ENCODE measurements around the gene MAP1B. TPM values are rescaled to one million over a fixed set of nuclear protein-coding genes. Genes with fewer than 3 reads are reported as not detected.

MAP1B gene
- total RNA-seq, 1 donor from 2014 or later, result 61.0 TPM

DNA sequence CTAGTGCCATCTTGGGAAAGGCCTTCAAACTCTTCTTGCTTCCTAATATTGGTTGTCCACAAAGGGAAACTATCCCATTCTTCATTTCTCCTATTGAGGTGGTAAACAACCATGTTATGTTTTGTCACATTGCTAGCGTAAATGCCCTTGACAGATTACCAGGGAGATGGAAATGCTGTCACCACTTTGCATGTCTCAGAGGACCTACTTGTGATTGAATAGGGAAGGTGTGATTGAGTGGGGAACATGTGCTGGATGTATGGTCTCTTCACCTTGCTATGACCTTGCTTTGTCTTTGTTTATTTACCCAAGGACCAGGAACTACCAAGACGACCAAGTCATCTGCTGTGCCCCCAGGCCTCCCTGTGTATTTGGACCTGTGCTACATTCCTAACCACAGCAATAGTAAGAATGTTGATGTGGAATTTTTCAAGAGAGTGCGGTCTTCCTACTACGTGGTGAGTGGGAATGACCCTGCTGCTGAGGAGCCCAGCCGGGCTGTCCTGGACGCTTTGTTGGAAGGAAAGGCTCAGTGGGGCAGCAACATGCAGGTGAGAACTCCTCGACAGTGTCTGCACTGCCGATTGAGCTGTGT is 96.1 kb downstream of the MAP1B start:
- peaks cover 48% of the 10 kb centered on the region for H3K36me3 Mint-ChIP-seq
- DNase-seq (ENCODE audit: low spot score in 2 of 2, unreplicated experiment in 2 of 2), result no peak
- TF ChIP-seq, protein P1, sequence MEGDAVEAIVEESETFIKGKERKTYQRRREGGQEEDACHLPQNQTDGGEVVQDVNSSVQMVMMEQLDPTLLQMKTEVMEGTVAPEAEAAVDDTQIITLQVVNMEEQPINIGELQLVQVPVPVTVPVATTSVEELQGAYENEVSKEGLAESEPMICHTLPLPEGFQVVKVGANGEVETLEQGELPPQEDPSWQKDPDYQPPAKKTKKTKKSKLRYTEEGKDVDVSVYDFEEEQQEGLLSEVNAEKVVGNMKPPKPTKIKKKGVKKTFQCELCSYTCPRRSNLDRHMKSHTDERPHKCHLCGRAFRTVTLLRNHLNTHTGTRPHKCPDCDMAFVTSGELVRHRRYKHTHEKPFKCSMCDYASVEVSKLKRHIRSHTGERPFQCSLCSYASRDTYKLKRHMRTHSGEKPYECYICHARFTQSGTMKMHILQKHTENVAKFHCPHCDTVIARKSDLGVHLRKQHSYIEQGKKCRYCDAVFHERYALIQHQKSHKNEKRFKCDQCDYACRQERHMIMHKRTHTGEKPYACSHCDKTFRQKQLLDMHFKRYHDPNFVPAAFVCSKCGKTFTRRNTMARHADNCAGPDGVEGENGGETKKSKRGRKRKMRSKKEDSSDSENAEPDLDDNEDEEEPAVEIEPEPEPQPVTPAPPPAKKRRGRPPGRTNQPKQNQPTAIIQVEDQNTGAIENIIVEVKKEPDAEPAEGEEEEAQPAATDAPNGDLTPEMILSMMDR (IDR thresholded peaks at IDR 0.05; ENCODE audit: unreplicated experiment), result no peak
- H3K4me3 Mint-ChIP-seq, result no peak overlapping the region
- H3K27me3 Mint-ChIP-seq (ENCODE audit: low read depth), result no peaks in the 10 kb centered on the region
- H3K4me1 Mint-ChIP-seq, result peaks cover 3% of the 10 kb centered on the region
- peaks cover 11% of the 10 kb centered on the region for H3K9me3 Mint-ChIP-seq
- no peak overlapping the region for H3K27ac Mint-ChIP-seq

DNA sequence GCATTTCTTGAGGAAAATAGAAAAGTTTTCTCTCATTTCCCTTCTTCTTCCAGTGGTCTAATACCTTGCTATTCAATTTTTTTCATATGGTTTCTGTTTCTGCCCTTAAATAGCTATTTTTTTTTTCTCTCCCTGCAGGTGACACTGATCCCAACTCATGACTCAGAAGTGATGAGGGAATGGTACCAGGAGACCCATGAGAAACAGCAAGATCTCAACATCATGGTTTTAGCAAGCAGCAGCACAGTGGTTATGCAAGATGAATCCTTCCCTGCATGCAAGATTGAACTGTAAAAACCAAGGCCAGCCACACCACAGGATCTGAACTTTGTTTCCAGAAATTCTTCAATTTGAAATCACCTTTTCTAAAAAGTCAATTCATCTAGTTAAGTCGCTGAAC is 97.7 kb downstream of the MAP1B start:
- no peaks in the 10 kb centered on the region for H3K27me3 Mint-ChIP-seq (ENCODE audit: low read depth)
- peaks cover 32% of the 10 kb centered on the region for H3K36me3 Mint-ChIP-seq
- H3K9me3 Mint-ChIP-seq, result peaks cover under 1% of the 10 kb centered on the region
- H3K4me1 Mint-ChIP-seq, result peaks cover 6% of the 10 kb centered on the region
- H3K27ac Mint-ChIP-seq, result no peak overlapping the region
- no peak overlapping the region for H3K4me3 Mint-ChIP-seq
- TF ChIP-seq, protein P1 (IDR thresholded peaks at IDR 0.05; ENCODE audit: unreplicated experiment), result no peak
- no peak for DNase-seq (ENCODE audit: low spot score in 2 of 2, unreplicated experiment in 2 of 2)

DNA sequence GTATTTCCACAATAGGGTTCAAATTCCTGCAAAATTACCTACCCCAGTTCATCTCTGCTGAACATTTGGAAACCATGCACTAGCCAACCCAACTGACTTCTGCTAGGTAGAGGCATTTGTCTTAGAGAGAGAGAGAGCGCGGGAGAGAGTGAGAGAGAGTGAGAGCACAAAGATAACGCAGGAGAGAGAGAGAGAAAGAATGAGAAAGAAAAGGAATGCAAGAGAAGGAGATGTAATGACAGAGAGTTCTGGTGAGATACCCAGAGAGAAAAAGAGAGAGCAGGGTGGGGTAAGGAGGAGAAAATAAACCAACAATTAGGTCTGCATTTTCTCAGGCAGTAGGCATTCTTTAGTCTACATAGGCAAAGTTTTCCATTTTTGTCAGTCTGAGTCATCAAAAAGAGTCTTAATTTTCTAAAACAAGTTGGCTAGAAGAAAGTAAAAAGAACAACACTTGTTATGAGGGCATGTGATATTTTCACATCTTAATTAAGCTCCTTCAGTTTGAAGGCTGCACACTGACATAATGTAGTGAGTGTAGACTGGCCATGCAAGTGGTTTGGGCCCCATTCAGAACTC is 98.2 kb downstream of the MAP1B start:
- Mint-ChIP-seq H3K4me3 (no peak overlapping the region), H3K27me3 (ENCODE audit: low read depth) (no peaks in the 10 kb centered on the region), H3K9me3 (no peaks in the 10 kb centered on the region), H3K4me1 (peaks cover 6% of the 10 kb centered on the region), H3K36me3 (peaks cover 31% of the 10 kb centered on the region), H3K27ac (no peak overlapping the region)
- TF ChIP-seq, protein P1 (IDR thresholded peaks at IDR 0.05; ENCODE audit: unreplicated experiment), result no peak
- DNase-seq (ENCODE audit: low spot score in 2 of 2, unreplicated experiment in 2 of 2), result no peak

DNA sequence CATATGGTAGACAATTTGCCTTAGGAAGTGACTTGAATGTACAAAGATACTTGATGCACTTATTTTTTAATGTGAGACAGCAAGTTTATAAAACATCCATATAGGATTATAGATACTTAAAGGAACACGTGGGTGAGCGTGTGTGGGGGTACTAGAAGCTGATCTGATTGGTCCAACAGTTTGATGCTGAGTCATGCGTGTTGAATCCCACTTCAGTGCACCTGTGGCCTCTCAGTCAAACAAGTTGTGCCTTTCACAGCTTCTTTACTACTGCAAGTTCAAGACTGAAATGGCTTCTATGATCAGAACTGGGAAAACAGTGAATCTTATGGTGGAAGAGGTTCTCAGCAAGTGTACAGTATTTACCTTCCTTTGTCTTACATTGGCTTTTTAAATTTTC is 98.9 kb downstream of the MAP1B start:
- TF ChIP-seq, protein P1 (IDR thresholded peaks at IDR 0.05; ENCODE audit: unreplicated experiment), result no peak
- Mint-ChIP-seq H3K9me3 (no peaks in the 10 kb centered on the region), H3K36me3 (peaks cover 29% of the 10 kb centered on the region), H3K4me1 (peaks cover 10% of the 10 kb centered on the region), H3K27ac (no peak overlapping the region), H3K4me3 (no peak overlapping the region), H3K27me3 (ENCODE audit: low read depth) (no peaks in the 10 kb centered on the region)
- DNase-seq (ENCODE audit: low spot score in 2 of 2, unreplicated experiment in 2 of 2), result no peak

DNA sequence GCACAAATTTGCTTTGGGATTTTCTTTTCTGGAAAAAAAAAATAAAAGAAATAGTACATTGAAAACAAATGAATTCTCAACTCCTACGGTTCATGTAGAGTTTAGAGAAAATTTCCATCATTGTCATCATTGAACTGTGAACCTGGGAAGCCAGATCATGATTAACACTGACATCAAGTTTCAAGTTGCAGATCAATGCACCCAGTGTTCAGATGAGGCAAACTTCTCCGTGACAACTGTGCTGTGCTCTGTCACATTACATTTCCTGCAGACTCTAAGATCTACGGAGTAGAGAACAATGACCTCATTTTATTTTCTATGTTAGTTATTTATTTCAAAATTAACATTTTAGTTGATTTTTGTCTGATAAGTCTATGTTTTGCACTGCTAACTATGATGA is 99.7 kb downstream of the MAP1B start:
- no peak overlapping the region for H3K4me3 Mint-ChIP-seq
- no peak overlapping the region for H3K27ac Mint-ChIP-seq
- TF ChIP-seq, protein P1 (IDR thresholded peaks at IDR 0.05; ENCODE audit: unreplicated experiment), result no peak
- no peaks in the 10 kb centered on the region for H3K9me3 Mint-ChIP-seq
- peaks cover 29% of the 10 kb centered on the region for H3K36me3 Mint-ChIP-seq
- H3K4me1 Mint-ChIP-seq, result peaks cover 13% of the 10 kb centered on the region
- DNase-seq (ENCODE audit: low spot score in 2 of 2, unreplicated experiment in 2 of 2), result no peak
- H3K27me3 Mint-ChIP-seq (ENCODE audit: low read depth), result no peaks in the 10 kb centered on the region
